MV-4-11 (cell line): ENCODE measurements around the gene ACP3.
A peak's percentile ranks its signal among the peaks of the same experiment; 100 is the strongest.

ENCODE experiments used
- DNase-seq: peaks from one replicate; lab custom pipeline; 2025; lab: John Stamatoyannopoulos, UW

ACP3 gene

DNA sequence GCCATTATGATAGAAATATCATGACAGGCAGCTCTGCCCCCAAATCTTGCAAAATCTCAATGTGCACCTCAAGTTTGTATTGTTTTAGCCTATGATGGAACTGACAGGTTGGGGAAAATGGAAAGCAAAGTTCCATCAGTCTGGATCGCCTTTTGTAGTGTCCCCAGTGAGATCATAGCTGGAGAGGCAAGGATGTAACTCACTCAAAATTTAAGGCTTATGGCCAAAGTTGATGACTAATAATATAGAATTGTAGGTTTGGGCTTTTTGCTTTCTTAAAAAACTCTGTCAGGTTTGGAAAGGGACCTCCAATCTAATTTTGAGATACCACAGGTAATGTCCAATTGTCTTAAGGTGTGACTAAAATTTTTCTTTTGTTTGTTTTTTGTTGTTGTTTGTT is 1.4 kb upstream of the ACP3 start:
- DNase-seq = no peak

DNA sequence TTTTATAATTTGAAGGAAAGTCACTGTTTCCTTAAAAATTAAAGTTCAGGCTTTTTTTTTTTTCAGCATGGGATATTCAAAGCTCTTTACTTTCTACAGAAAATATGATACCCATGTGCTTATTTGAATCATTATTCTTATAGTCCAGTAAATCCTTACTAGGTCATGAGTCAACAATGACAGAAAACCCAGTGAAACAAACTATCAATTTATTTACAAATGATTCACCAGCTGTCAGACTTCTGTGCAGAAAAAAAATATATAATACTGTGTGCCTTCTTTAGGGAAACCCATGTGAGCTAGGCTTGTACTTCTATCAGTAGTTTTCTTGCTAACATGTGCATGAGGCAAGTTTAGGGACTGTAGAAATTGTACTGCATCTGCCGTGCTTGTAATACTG is 1.2 kb downstream of the ACP3 start:
- DNase-seq = no peak

DNA sequence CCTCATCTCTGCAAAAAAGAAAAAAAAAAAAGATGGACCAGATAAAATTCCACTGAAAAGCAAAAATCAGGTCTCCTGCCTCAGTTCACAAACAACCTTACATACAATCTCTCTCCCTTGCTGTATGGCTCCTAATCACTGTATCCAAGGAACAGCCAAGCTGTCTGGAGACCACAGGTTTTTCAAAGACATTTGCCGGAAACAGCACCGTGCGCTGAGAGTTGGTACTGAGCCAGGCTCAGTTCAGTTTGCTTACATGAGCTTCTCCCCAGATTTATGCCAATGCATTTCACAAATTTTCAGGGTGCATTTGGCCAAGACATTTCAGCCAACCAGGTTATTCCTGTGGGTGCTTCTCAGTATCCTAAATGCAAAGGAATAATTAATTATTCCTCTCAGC is 4.1 kb downstream of the ACP3 start:
- DNase-seq = no peak

DNA sequence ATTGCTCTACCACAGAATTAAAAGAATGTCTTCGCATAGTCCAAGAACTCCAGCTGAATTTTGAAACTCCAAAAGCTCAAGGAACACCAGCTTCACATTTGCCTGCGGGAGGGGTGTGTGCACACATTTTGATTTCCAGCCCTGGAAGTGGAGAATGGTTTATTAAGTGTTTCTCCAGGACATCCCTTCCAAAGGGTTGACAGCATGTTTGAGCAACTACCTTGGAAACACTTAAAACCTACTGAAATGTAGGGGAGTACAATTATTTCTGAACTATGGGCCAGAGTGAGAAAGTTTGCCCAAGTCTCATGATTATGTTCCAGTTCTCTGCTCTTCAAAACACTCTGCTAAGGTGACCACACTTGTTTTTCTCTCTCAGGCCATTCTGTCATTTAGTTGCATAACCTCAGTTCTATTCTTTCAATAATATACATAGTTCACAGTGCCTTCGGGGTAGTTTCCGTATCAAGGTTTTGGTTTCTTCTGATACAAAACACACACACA is 7.9 kb downstream of the ACP3 start:
- DNase-seq = no peak

DNA sequence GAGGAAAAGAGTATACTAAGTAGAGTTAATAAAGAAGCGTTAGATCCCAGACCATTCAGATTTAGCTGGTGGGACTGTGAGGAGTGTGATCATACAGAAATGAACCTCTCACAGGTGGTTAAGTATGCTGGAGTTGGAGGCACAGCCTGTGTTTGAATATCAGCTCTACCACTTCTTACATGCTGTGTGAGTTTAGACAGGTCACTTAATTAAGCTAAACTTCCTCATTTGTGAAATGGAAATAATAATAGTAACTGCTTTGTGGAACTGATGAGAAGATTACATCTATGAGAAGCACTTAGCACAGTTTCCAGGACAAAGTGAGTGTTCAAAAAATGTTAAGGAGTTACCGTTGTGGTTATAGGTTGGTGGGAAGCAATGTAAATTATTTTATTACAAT is 8.4 kb downstream of the ACP3 start:
- no peak for DNase-seq

DNA sequence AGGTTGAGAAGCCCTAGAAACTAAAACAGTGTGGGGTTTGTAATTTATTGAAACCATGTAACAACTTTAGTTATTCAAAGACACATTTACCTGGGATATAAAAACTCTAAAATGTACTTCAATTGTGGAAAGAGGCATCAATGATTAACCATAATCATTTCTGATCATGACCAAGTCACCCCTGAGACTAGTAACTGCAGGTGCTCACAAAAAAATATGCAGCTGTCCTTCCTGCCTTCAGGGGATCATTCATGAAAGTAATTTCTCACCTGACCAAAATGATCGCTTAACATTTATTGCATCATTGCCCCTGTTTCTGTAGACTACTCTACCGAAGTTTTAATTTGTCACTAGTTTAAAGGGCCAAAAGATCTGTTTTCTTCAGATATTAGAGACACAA is 9.0 kb downstream of the ACP3 start:
- no peak for DNase-seq

DNA sequence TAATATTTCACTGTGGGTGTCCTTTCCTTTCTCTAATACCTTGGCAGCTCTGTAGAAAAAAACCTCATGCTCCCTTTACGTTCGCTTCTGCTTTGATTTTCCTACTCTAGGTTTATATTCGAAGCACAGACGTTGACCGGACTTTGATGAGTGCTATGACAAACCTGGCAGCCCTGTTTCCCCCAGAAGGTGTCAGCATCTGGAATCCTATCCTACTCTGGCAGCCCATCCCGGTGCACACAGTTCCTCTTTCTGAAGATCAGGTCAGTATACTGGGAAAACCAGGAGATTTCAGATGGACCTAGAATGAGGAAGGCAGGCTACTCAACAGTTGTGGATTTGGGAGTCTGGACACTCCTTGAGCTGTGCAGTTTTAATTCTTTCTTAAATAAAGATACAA is 14.9 kb downstream of the ACP3 start:
- no peak for DNase-seq

DNA sequence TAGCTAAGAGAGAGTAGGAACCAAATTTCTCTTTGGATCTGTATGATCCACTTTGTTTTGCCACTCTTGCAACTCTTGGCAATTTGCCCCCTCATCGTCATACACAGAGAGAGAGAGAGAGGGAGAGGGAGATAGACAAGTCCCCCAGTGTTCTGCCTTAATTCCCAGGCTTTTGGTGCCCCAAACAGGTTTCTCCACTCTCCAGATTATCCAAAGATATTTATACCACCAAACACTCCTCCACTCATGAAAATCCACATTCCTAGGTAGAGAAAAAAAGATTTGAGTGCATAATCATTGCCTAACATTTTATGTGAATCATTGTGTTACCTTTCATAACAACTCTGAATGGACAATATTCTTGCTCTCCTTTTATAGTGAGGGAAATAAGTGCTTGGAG is 15.3 kb downstream of the ACP3 start:
- DNase-seq = no peak

DNA sequence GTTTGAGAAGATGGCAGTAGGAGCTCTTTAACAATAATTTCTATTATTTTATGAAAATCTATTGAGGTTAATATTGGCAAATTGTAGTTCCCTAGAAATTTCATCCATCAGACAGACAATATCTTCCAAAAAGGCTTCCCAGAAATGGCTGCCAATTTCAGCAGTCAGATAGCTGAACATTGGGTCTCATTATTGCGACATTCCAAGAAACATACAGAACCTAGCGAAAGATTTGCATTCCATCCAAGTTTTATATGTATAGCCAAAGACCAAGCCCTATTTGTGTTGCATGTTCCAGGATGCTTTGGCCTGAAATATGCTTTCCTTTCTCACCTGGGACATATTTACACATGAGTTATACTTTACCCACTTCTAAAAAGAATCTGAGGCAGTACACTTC is 24.5 kb downstream of the ACP3 start:
- no peak for DNase-seq

DNA sequence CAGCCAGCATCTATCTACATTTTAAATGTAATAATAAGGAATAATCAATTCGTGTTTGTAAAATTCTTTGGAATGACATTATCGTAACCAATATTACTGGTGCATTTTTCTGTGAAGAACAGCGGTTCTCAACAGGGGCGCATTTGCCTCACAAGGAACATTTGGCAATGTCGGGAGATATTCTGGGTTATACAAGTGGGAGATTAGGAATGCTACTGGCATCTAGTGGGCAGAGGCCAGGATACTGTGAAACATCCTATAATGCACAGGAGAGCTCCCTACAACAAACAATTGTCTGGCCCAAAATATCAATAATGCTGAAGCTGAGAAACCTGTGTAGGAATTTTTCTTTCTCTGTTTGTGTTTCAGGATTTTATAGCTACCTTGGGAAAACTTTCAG is 25.0 kb downstream of the ACP3 start:
- DNase-seq = no peak

DNA sequence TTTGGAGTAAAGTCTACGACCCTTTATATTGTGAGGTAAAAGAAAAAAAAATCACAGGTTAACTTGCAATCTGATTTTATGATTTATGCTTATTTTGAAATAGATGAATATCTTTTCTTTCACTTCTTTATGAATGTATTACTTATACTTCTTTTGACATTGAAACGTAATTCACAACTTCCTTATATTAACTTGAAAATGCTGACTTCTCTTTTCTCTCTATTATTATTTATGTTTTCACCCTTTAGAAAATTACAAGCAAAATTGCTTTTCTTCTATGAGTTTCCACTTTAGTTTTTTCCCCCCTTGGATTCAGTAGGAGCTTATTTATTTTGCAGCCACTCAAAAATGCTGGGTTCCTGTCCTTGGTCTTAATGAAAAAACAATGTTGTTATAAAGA is 25.4 kb downstream of the ACP3 start:
- no peak for DNase-seq

DNA sequence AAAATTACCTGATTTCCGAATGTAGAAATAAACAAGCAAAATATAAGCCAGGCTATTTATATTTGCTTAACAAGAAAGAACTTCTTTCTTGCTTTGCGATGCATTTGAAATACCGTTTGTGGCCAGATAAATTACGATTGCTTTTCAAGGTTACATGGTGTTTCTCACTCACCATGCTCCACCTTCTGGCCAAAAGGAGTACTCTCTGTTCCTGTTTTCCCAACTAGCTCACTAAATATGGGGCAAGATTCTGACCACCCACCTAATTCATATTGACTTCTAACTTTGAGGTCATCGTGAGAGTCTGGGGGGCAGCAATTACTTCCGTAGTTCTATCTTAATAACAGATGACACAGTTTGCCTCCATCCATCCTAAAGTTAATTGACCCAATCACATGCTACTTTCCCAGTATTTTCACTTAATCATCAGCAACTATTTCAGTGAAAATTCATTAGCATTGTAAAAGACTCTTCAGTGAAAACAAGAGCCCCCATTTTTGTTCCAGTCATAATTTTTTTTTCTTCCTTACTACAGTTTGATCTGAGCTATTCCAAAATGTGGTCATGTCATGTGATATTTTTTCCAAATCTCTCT is 25.9 kb downstream of the ACP3 start:
- DNase-seq = peak; percentile 52

DNA sequence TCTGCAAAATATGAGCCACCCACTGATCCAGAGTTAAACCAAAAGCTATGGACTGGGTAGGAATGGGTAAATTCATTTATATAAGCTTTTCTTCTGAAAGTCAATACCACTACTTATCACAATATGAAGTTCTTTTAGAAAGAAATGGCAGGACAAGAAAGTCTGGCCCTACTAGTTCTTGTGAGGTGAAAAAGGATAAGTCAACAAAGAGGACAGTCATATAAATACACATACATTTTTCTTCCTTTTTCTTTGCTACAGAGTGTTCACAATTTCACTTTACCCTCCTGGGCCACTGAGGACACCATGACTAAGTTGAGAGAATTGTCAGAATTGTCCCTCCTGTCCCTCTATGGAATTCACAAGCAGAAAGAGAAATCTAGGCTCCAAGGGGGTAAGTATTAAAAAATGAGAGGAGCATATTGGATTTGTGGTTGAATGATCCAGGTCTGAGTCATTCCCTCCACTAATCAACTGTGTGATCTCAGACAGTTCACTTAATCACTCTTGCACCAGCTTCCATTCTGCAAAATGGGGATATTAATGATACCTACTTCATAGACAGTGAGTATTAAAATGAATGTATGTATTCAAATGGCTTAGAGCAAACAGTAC is 27.6 kb downstream of the ACP3 start:
- no peak for DNase-seq

DNA sequence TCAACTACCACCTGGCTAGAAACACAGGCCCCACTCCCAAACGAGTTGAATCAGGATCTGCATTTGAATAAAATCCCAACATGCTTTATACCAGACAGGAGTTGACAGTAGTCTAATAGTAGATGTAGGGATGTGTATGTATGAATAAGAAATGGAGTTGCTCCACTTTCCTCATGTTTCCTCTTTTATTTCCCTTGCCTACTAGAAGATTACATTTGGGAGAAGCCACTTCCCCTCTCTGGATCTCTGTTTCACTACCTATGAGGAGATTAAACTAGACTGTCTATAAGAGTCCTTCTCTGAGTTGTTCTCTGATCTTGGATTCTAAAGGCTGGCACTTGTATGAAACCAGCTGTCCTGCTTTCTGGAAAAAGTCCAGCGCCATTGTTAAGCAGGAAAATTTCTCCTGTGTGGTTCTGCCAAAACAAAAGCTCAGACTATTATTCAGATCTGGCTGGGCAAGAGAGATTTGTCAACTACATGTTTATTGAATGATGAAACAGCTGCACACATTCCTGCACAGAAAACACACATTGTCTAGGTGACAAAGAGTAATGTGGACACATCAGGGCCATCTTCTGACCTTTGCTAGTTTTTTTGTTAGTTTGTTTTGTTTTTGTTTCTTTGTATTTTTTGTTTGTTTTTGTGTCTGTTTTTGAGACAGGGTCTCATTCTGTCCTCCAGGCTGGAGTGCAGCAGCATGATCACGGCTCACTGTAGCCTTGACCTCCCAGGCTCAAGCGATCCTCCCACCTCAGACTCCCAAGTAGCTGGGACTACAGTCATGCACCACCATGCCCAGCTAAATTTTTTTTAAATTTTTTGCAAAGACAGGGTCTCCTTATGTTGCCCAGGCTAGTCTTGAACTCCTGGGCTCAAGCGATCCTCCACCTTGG is 29.9 kb downstream of the ACP3 start:
- DNase-seq = peak; percentile 59

DNA sequence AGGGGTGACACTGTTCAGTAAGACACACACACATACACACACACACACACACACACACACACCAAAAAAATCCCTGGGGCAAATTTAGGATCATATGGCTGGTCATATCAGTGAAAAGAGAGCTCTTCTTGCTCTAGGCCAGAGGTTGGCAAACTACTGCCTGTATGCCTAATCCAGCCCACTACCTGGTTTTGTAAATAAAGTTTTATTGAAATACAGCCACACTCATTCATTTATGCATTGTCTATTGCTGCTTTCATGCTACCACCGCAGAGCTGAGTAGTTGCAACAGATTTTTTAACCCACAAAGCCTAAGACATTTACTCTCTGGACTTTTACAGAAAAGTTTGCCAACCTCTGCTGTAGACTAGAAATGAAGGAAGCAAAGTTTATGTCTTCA is 30.6 kb downstream of the ACP3 start:
- no peak for DNase-seq

DNA sequence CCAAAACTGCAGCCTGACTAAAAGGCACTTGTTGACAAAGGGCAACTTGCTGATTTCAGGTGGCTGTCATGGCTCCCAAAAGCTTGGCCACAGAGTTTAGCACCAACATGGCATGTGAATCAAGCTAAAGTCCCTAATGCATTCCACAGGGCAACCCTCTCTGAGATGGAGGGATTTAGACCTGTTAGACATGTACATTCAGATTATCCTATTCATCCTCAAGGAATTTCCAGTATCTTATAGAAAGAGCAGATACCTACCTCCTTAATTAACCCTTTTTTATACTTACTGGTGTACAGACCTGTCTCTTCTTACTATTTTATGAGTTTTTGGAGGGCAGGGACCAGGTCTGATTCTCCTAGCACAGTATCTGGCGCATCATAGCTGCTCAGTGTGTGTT is 31.3 kb downstream of the ACP3 start:
- no peak for DNase-seq

DNA sequence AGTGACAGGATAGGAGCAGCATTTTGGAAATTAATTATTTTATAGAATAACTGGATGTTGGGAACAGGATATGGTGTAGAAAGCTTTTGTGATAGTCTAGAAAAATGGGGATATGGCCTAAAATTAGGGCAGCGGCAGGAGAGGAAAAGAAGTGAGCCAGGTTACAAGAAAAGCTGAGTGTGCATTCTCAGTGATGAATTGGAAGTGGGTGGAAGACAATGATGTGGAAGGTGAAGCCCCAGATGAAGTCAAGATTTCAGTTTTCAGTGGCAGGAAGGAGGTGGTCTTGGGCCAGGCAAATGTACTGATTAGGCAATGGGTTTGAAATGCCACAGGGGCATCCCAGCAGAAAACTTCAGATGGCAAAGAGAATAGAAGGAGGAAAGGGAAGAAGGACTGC is 33.6 kb downstream of the ACP3 start:
- DNase-seq = no peak

DNA sequence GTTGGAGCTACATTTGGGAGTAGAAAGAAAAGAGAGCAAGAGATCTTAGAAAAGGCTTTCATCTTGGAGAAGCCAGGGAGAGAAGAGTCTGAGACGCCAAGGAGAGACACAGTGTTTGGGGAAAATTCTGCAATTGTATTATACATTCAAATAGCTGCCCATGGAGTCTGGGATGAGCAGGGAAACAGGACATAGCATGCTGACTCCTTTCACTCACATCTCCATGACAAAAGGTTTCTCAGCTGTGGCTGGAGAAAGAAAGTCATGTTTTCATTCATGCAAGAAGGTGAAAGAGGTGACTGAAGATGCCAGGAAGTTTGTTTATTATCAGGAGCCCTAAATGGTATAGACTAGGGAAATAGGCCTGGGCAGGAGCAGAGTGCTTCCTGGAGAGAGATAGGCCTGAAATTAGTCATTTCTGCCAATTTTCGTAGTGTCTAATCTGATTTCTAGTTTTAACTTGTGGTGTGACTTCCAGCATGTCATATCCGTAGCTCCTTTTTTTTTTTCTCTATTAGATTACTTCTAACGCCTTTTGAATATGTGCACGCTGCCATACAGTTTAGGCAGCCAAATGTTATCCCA is 34.1 kb downstream of the ACP3 start:
- no peak for DNase-seq

DNA sequence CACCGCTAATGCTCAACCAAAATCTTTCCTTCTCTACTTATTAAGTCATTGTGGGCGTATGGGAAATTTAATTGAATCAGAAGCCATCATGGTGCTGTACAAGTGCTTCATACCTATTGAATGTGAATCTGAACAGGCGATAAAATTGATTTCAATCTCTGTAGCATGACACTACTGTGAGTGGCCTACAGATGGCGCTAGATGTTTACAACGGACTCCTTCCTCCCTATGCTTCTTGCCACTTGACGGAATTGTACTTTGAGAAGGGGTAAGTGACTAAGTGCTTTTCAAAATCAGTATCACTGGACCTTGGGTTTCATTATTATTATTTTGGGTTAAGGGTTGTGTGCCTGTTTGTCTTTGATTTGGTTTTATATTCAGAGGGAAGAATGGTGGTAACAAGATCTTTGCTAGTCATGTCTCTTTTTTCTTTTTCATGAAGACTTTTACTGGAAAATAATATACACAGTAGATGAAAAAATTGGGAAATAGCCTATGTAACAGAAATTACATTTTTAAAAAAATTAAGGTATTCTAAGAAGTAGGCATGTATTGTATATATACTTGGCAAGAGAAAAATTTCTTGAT is 35.4 kb downstream of the ACP3 start:
- peak; percentile 49 for DNase-seq

DNA sequence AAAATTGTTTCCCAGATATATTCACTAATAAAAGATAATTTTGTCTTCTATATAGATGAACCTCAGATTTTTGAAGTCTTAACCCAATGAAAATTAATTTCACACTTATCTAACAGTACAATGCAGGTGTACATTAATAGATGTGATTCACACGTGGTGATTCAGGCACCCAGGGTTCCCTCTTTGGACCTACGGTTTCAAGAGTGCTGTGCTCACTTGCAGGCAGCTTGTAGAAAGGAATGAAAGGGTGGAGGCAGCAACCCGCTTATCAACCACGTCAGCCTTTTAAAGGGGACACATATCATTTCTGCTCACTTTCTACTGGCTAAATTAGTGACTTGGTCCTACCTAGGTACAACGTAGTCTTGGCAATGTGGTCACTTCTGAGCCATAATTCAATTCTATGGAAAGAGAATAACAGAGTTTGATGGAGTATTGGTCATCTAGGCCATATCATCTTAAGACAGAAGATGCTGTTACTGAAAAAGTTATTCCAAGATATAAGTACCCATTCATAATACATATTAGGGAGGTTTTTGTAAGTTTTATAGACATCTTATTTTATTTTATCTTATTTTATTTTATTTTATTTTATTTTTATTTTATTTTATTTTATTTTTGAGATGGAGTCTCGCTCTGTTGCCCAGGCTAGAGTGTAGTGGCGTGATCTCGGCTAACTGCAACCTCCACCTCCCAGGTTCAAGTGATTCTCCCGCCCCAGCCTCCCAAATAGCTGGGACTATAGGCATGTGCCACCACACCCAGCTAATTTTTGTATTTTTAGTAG is 37.9 kb downstream of the ACP3 start:
- DNase-seq = no peak

DNA sequence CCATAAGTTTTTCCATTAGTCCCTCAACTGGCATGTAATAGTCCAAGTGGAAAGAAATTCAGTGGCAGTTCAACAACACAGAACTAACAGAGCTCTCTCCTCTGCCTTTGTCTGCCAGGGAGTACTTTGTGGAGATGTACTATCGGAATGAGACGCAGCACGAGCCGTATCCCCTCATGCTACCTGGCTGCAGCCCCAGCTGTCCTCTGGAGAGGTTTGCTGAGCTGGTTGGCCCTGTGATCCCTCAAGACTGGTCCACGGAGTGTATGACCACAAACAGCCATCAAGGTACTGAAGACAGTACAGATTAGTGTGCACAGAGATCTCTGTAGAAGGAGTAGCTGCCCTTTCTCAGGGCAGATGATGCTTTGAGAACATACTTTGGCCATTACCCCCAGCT is 39.4 kb downstream of the ACP3 start:
- no peak for DNase-seq

DNA sequence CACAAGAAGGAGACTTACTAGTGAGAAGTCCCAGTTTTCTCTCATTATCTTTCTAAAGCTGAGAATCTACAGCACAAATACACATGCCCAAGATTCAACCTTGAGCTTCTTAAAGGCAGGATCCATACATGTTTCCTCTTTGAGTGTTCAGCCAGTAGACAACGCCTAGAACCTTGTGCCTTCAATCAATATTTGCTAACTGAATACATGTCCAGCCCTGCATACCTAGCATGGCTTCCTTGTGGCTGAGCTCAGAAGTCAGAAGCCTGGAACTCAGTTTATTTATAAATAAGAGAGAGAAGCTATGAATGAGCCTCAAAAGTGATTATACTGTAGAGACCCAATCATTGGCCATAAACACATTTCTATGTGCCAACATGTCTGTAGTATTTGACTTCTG is 43.5 kb downstream of the ACP3 start:
- DNase-seq = no peak
